ENCODE results near the gene ADCY9.
"Not testable (repeated sequence)": the region's sequence is repeated elsewhere in the genome, so short reads cannot be mapped to it uniquely, and the experiment has no call there.

Gene ADCY9

DNA sequence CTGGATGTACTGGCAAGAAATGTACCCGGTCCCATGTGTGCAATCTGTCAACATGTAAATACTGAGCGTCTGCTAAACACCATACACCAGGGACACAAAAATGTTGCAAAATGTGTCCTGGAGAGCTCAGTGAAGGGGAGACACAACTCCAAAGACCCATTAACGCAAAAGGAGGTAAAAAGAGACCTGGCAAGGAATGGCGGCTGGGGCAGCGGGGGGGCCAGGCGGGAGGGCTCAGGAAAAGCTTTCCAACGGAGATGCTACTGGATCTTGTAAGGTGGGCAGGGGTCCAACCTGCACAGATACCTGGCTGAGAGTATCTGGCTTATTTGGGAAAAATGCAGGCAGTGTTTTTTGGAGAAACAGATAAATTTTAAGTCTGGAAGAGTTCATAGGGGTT lies 40.7 kb downstream of the ADCY9 start:
- no peak overlapping the region for H3K4me3 ChIP-seq (ENCODE audit: low read length)
- H3K36me3 ChIP-seq (ENCODE audit: insufficient read depth, low read length), result no peaks in the 10 kb centered on the region
- H3K4me2 ChIP-seq (ENCODE audit: low read length), result no peak overlapping the region

GRCh38 chr16:4073150-4073549 lies 43.1 kb downstream of the ADCY9 start:
- H3K9me3 ChIP-seq (replicated peaks; ENCODE audit: low read length); H3K4me3 ChIP-seq (ENCODE audit: low read length); H3K36me3 ChIP-seq (ENCODE audit: insufficient read depth, low read length); H3K4me2 ChIP-seq (ENCODE audit: low read length); H3K4me1 ChIP-seq (ENCODE audit: control insufficient read depth, insufficient read depth, low read length); H3K9ac ChIP-seq (ENCODE audit: low read depth, low read length); H3K27me3 ChIP-seq (ENCODE audit: control insufficient read depth, insufficient read depth, low read length): not testable (repeated sequence)

More for the DNA sequence above, 40.7 kb downstream of the ADCY9 start:
- no peaks in the 10 kb centered on the region for H3K4me1 ChIP-seq (ENCODE audit: control insufficient read depth, insufficient read depth, low read length)
- no peaks in the 10 kb centered on the region for H3K9me3 ChIP-seq (replicated peaks; ENCODE audit: low read length)
- no peak overlapping the region for H3K9ac ChIP-seq (ENCODE audit: low read depth, low read length)
- no peaks in the 10 kb centered on the region for H3K27me3 ChIP-seq (ENCODE audit: control insufficient read depth, insufficient read depth, low read length)

DNA sequence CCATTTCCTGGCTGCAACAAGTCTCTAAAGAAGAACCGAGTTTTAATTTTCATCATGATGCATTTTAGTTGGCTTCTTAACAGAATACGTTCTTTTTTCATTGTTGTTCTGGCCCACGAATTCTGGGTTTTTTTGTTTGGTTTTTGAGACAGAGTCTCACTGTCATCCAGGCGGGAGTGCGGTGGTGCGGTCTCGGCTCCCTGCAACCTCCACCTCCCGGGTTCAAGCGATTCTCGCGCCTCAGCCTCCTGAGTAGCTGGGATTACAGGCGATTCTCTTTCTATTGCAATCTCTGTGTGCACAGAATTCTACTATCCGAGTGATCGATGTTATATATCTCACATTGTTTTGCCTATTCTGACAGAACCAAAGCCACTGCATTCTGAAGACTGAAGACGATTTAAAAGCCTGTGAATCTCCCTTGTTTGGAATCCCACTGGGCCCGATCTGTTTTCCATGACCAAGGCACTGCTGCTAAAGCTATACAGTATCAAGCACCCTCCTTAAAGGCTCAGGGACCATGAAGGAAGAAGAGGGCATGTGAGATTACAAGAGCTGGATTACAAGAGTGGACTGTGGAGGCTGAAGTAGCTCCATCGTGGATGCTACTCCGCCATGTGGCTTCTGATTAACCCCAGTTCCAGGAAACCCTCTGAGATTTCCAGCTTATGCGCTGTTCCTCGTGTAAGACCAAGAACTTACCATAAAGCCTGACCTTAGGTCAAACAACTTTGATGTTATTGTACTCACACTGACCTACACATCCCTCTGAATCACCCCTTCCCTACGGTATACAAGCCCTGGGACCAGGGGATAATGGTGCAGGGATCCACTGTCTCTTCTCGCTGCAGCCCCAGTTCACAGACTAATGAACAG lies 44.3 kb downstream of the ADCY9 start:
- H3K27me3 ChIP-seq (ENCODE audit: control insufficient read depth, insufficient read depth, low read length), result no peaks in the 10 kb centered on the region
- H3K4me2 ChIP-seq (ENCODE audit: low read length), result no peak overlapping the region
- no peak overlapping the region for H3K4me3 ChIP-seq (ENCODE audit: low read length)
- H3K9ac ChIP-seq (ENCODE audit: low read depth, low read length), result no peak overlapping the region
- no peaks in the 10 kb centered on the region for H3K36me3 ChIP-seq (ENCODE audit: insufficient read depth, low read length)
- H3K4me1 ChIP-seq (ENCODE audit: control insufficient read depth, insufficient read depth, low read length), result peaks cover 6% of the 10 kb centered on the region
- no peaks in the 10 kb centered on the region for H3K9me3 ChIP-seq (replicated peaks; ENCODE audit: low read length)

- H3K9me3 ChIP-seq (replicated peaks; ENCODE audit: low read length), result no peaks in the 10 kb centered on the region
- H3K4me2 ChIP-seq (ENCODE audit: low read length), result no peak overlapping the region
- no peaks in the 10 kb centered on the region for H3K27me3 ChIP-seq (ENCODE audit: control insufficient read depth, insufficient read depth, low read length)
- H3K4me3 ChIP-seq (ENCODE audit: low read length), result no peak overlapping the region
- peaks cover 6% of the 10 kb centered on the region for H3K4me1 ChIP-seq (ENCODE audit: control insufficient read depth, insufficient read depth, low read length)
- H3K36me3 ChIP-seq (ENCODE audit: insufficient read depth, low read length), result no peaks in the 10 kb centered on the region
- no peak overlapping the region for H3K9ac ChIP-seq (ENCODE audit: low read depth, low read length)
Observed at GRCh38 chr16:4070936-4071335, 45.3 kb downstream of the ADCY9 start.

DNA sequence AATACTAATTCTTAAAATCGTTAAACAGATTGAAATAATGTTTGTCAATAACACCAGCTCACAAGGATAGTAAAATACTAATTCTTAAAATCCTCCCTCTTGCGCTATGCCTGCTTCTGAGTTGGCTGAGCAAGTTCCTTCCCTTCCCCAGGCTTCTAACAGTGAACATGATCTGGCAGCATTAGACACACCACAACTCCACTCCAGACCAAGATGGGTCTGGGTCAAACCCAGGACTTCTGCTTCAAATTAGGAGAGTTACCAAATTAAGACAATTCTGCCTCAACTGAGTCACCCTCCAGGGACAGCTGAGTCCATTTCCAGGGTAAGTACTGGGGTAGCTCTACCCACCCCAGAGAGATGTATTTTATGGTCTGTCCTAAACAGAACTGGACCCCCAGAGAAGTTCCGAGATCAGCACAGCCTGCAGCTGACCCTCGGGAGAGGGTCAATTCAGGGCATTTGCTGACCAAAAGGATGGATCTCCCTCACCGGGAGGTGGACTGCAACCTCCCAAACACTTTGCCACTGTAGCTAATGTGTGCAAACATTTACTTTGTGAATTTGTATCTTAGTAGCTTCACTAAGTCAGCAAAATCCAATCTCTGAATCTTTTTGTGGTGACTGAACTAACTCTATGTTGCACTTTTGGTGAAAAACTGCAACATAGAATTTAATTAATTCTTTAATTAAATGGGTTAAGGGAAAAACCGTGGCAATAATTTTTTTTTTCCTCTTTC lies 48.8 kb downstream of the ADCY9 start:
- Histone ChIP-seq H3K9ac (ENCODE audit: low read depth, low read length) (no peak overlapping the region), H3K4me2 (ENCODE audit: low read length) (no peak overlapping the region), H3K4me3 (ENCODE audit: low read length) (no peak overlapping the region), H3K27me3 (ENCODE audit: control insufficient read depth, insufficient read depth, low read length) (no peaks in the 10 kb centered on the region), H3K4me1 (ENCODE audit: control insufficient read depth, insufficient read depth, low read length) (peaks cover 6% of the 10 kb centered on the region), H3K9me3 (replicated peaks; ENCODE audit: low read length) (peaks cover 2% of the 10 kb centered on the region), H3K36me3 (ENCODE audit: insufficient read depth, low read length) (no peaks in the 10 kb centered on the region)

- Histone ChIP-seq H3K4me3 (ENCODE audit: low read length) (no peak overlapping the region), H3K9me3 (replicated peaks; ENCODE audit: low read length) (peaks cover 13% of the 10 kb centered on the region), H3K36me3 (ENCODE audit: insufficient read depth, low read length) (no peaks in the 10 kb centered on the region), H3K9ac (ENCODE audit: low read depth, low read length) (no peak overlapping the region), H3K4me2 (ENCODE audit: low read length) (no peak overlapping the region), H3K27me3 (ENCODE audit: control insufficient read depth, insufficient read depth, low read length) (no peaks in the 10 kb centered on the region), H3K4me1 (ENCODE audit: control insufficient read depth, insufficient read depth, low read length) (peaks cover 6% of the 10 kb centered on the region)
Observed at GRCh38 chr16:4064950-4065352, 51.3 kb downstream of the ADCY9 start.

GRCh38 chr16:4062212-4062802 lies 53.9 kb downstream of the ADCY9 start:
- no peaks in the 10 kb centered on the region for H3K27me3 ChIP-seq (ENCODE audit: control insufficient read depth, insufficient read depth, low read length)
- H3K9ac ChIP-seq (ENCODE audit: low read depth, low read length), result no peak overlapping the region
- H3K4me2 ChIP-seq (ENCODE audit: low read length), result no peak overlapping the region
- H3K4me1 ChIP-seq (ENCODE audit: control insufficient read depth, insufficient read depth, low read length), result peaks cover 2% of the 10 kb centered on the region
- H3K9me3 ChIP-seq (replicated peaks; ENCODE audit: low read length), result peaks cover 13% of the 10 kb centered on the region
- H3K36me3 ChIP-seq (ENCODE audit: insufficient read depth, low read length), result no peaks in the 10 kb centered on the region
- no peak overlapping the region for H3K4me3 ChIP-seq (ENCODE audit: low read length)

DNA sequence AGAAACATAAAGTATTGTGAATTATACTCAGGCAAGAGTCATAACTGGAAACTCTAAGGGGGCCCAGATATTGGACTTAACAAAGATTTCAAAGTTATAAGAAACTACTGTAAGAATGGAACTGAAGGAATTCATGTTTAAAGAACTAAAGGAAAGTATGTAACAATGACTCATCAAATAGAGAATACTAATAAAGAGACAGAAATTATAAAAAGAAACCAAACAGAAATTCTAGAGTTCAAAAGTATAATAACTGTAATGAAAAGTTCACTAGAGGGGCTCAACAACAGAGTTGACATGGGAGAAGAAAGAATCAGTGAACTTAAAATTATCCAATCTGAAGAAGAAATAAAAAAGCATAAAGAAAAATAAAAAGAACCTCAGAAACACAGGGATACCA lies 55.4 kb downstream of the ADCY9 start:
- no peaks in the 10 kb centered on the region for H3K27me3 ChIP-seq (ENCODE audit: control insufficient read depth, insufficient read depth, low read length)
- peaks cover 13% of the 10 kb centered on the region for H3K9me3 ChIP-seq (replicated peaks; ENCODE audit: low read length)
- H3K4me1 ChIP-seq (ENCODE audit: control insufficient read depth, insufficient read depth, low read length), result no peaks in the 10 kb centered on the region
- no peak overlapping the region for H3K9ac ChIP-seq (ENCODE audit: low read depth, low read length)
- no peaks in the 10 kb centered on the region for H3K36me3 ChIP-seq (ENCODE audit: insufficient read depth, low read length)
- H3K4me2 ChIP-seq (ENCODE audit: low read length), result no peak overlapping the region
- H3K4me3 ChIP-seq (ENCODE audit: low read length), result no peak overlapping the region

DNA sequence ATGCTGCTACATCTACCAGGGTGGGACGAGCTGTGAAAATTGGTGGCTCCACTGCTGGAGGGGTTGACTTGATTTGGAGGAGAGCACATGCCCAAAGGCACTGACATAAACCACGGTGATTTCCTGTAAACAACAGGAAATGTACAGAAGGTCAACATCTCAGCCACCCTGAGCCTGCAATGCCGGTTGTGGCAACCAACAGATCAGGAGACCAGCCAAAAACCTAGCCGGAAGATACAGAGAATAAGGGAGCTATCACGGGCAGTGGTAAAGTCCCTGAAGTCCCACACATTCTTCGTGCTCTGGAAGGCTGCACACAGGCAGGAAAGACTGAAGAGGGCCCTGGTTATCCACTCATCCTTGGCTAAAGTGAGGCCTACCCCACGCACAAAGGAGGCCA lies 56.2 kb downstream of the ADCY9 start:
- Histone ChIP-seq H3K36me3 (ENCODE audit: insufficient read depth, low read length) (no peaks in the 10 kb centered on the region), H3K4me1 (ENCODE audit: control insufficient read depth, insufficient read depth, low read length) (no peaks in the 10 kb centered on the region), H3K4me2 (ENCODE audit: low read length) (no peak overlapping the region), H3K9me3 (replicated peaks; ENCODE audit: low read length) (peaks cover 13% of the 10 kb centered on the region), H3K9ac (ENCODE audit: low read depth, low read length) (no peak overlapping the region), H3K27me3 (ENCODE audit: control insufficient read depth, insufficient read depth, low read length) (no peaks in the 10 kb centered on the region), H3K4me3 (ENCODE audit: low read length) (no peak overlapping the region)

DNA sequence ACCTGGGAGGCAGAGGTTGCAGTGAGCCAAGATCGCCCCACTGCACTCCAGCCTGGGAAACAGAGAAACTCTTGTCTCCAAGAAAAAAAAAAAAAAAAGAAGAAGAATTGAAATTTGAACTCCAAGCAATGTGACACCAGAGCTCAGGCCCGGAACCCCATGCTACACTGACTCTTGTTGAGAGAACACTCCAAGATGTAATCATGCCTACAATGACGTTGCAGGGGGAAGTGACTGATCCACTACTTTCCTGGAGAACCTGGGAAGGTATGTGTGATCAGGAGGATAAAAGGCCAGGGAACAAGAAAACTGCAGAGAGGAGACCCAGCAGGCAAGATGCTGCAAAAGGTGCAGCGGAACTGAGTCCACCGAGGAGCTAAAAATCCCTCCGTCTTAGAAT lies 57.9 kb downstream of the ADCY9 start:
- Histone ChIP-seq H3K4me2 (ENCODE audit: low read length) (no peak overlapping the region), H3K36me3 (ENCODE audit: insufficient read depth, low read length) (no peaks in the 10 kb centered on the region), H3K4me1 (ENCODE audit: control insufficient read depth, insufficient read depth, low read length) (peaks cover 15% of the 10 kb centered on the region), H3K4me3 (ENCODE audit: low read length) (no peak overlapping the region), H3K9ac (ENCODE audit: low read depth, low read length) (no peak overlapping the region), H3K9me3 (replicated peaks; ENCODE audit: low read length) (peaks cover 13% of the 10 kb centered on the region), H3K27me3 (ENCODE audit: control insufficient read depth, insufficient read depth, low read length) (no peaks in the 10 kb centered on the region)

- Histone ChIP-seq H3K9ac (ENCODE audit: low read depth, low read length) (no peak overlapping the region), H3K4me1 (ENCODE audit: control insufficient read depth, insufficient read depth, low read length) (peaks cover 24% of the 10 kb centered on the region), H3K9me3 (replicated peaks; ENCODE audit: low read length) (peaks cover 10% of the 10 kb centered on the region), H3K4me3 (ENCODE audit: low read length) (no peak overlapping the region), H3K27me3 (ENCODE audit: control insufficient read depth, insufficient read depth, low read length) (no peaks in the 10 kb centered on the region), H3K4me2 (ENCODE audit: low read length) (no peak overlapping the region), H3K36me3 (ENCODE audit: insufficient read depth, low read length) (no peaks in the 10 kb centered on the region)
Observed at GRCh38 chr16:4057439-4057877, 58.8 kb downstream of the ADCY9 start.
